OCI-LY3 (cell line): ENCODE measurements around the gene SSR4.

Experiments
- H2AFZ ChIP-seq: fragments of 200-600, 300-600 bp; shearing (Covaris generic); 2 replicates; pipeline ENCODE4 v1.6.0; 2014; ENCODE audit warnings: antibody characterized with exemption, low read depth, low read length
- H3K27ac ChIP-seq: fragments of 200-600, 300-600 bp; sonication (generic); 2 replicates; pipeline ENCODE4 v1.5.1; 2014; ENCODE audit warnings: mild to moderate bottlenecking, low read length, moderate library complexity, mixed read lengths
- H3K27me3 ChIP-seq: fragments of 200-600, 300-600 bp; sonication (generic); 2 replicates; pipeline ENCODE4 v1.6.1; 2014; ENCODE audit warnings: low read depth, low read length, mixed read lengths
- H3K36me3 ChIP-seq: fragments of 200-600, 300-600 bp; sonication (generic); replicated peaks from 2 replicates; pipeline ENCODE3; 2014; ENCODE audit warnings: low read depth, low read length, mixed read lengths
- H3K4me1 ChIP-seq: fragments of 300-600, 200-600 bp; sonication (generic); 2 replicates; pipeline ENCODE4 v1.6.1; 2014; ENCODE audit warnings: low read length, mixed read lengths
- H3K4me2 ChIP-seq: fragments of 200-600, 300-600 bp; sonication (generic); 2 replicates; pipeline ENCODE4 v1.6.1; 2014; ENCODE audit warnings: low read length, mixed read lengths
- H3K4me3 ChIP-seq: fragments of 300-600, 200-600 bp; sonication (generic); 2 replicates; pipeline ENCODE4 v1.5.1; 2014; ENCODE audit warnings: antibody characterized with exemption, mild to moderate bottlenecking, low read length, moderate library complexity
- H3K79me2 ChIP-seq: fragments of 300-600, 200-600 bp; shearing (Covaris generic); 2 replicates; pipeline ENCODE4 v1.6.1; 2014; ENCODE audit warnings: mild to moderate bottlenecking, low read length, mixed read lengths
- H3K9ac ChIP-seq: fragments of 300-600, 200-600 bp; shearing (Covaris generic); 2 replicates; pipeline ENCODE4 v1.6.0; 2014; ENCODE audit warnings: mild to moderate bottlenecking, low read length, moderate library complexity
- H3K9me3 ChIP-seq: fragments of 200-600, 300-600 bp; shearing (Covaris generic); 2 replicates; pipeline ENCODE4 v1.6.1; 2014; ENCODE audit warnings: low read length, mixed read lengths; ENCODE audit not compliant: insufficient read depth
- H4K20me1 ChIP-seq: fragments of 200-600, 300-600 bp; sonication (generic); 2 replicates; pipeline ENCODE4 v1.6.1; 2016; ENCODE audit warnings: low read length, mixed read lengths; ENCODE audit not compliant: insufficient read depth
- EZH2phosphoT487 ChIP-seq: fragments of 200-600 bp; shearing (Covaris generic); IDR thresholded peaks from 2 replicates; pipeline ENCODE4 v1.6.1; 2018; ENCODE audit warnings: antibody characterized with exemption, mixed run types, low read depth
- TF ChIP-seq, protein P1 (sequence below): fragments of 200-600, 300-600 bp; sonication (generic); IDR thresholded peaks from 2 replicates; pipeline ENCODE4 v1.5.1; 2014; ENCODE audit warnings: antibody characterized with exemption, low read length, low read depth

SSR4 gene

DNA sequence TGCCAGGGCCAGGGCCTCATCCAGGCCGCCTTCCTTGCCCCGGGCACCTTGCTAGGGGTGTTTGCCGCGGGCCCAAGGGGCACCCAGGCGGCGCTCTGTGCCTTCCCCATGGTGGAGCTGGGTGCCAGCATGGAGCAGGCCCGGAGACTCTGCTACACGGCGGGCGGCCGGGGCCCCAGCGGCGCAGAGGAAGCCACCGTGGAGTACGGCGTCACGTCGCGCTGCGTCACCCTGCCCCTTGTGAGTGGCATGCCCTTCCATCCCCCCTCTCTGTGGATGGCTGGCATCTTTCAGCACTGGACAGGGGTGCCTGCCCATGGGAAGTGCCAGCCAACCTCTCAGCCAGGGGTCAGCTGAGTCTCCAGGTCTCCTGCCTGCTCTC, 26.8 kb upstream of the SSR4 start:
- peaks cover 13% of the 10 kb centered on the region; the same call in 1 of the 2 replicates for H3K4me1 ChIP-seq
- no peak overlapping the region for H3K4me2 ChIP-seq

DNA sequence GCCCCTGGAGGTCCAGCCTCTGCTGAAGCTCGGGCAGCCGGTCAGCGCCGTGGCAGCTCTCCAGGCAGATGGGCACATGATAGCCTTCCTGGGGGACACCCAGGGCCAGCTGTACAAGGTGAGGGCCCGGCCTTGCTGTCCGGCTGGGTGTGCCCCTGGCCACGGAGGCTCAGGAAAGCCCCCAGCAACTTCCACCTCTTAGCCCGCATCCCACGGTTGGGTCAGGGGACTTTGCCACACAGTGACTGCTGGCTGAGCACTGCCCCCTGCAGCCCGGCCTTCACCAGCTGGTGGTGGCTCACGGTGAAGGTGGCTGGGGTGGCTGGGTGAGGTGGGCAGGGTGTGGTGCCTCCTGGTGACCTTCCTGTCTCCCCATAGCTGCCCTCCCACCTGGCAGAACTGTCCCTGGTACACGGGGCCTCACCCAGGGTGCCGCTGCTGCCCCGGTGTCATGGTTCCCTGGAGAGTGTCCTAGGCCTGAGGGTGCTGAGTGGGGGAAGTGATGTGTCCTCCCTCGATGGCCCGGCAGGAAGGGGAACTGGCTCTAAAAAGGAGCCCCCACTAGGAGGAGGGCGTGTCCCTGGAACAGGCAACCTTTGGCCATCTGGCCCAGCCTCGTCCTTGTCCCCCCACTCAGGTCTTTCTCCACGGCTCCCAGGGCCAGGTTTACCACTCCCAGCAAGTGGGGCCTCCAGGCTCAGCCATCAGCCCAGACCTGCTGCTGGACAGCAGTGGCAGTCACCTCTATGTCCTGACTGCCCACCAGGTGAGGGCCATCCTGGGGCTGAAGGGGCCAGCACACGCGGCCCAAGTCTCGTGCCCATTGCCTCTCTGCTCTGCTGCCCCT, 25.9 kb upstream of the SSR4 start:
- no peak overlapping the region for H3K4me3 ChIP-seq
- no peak overlapping the region for H3K27ac ChIP-seq
- H3K79me2 ChIP-seq: no peaks in the 10 kb centered on the region
- peaks cover 13% of the 10 kb centered on the region; the same call in 1 of the 2 replicates for H3K4me1 ChIP-seq
- TF ChIP-seq EZH2phosphoT487: no peak
- TF ChIP-seq, protein P1, sequence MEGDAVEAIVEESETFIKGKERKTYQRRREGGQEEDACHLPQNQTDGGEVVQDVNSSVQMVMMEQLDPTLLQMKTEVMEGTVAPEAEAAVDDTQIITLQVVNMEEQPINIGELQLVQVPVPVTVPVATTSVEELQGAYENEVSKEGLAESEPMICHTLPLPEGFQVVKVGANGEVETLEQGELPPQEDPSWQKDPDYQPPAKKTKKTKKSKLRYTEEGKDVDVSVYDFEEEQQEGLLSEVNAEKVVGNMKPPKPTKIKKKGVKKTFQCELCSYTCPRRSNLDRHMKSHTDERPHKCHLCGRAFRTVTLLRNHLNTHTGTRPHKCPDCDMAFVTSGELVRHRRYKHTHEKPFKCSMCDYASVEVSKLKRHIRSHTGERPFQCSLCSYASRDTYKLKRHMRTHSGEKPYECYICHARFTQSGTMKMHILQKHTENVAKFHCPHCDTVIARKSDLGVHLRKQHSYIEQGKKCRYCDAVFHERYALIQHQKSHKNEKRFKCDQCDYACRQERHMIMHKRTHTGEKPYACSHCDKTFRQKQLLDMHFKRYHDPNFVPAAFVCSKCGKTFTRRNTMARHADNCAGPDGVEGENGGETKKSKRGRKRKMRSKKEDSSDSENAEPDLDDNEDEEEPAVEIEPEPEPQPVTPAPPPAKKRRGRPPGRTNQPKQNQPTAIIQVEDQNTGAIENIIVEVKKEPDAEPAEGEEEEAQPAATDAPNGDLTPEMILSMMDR: peak; percentile 38
- no peaks in the 10 kb centered on the region for H3K9me3 ChIP-seq
- H3K9ac ChIP-seq: no peak overlapping the region
- no peaks in the 10 kb centered on the region for H4K20me1 ChIP-seq
- no peaks in the 10 kb centered on the region for H3K36me3 ChIP-seq
- H2AFZ ChIP-seq: no peak overlapping the region
- no peaks in the 10 kb centered on the region for H3K27me3 ChIP-seq
- no peak overlapping the region for H3K4me2 ChIP-seq

More for the DNA sequence above, 26.8 kb upstream of the SSR4 start:
- Histone ChIP-seq H3K9ac (no peak overlapping the region), H3K27ac (no peak overlapping the region), H3K4me3 (no peak overlapping the region), H3K79me2 (no peaks in the 10 kb centered on the region), H3K9me3 (no peaks in the 10 kb centered on the region), H4K20me1 (no peaks in the 10 kb centered on the region), H3K27me3 (no peaks in the 10 kb centered on the region), H2AFZ (no peak overlapping the region), H3K36me3 (no peaks in the 10 kb centered on the region)
- TF ChIP-seq, protein P1: no peak
- TF ChIP-seq EZH2phosphoT487: no peak

DNA sequence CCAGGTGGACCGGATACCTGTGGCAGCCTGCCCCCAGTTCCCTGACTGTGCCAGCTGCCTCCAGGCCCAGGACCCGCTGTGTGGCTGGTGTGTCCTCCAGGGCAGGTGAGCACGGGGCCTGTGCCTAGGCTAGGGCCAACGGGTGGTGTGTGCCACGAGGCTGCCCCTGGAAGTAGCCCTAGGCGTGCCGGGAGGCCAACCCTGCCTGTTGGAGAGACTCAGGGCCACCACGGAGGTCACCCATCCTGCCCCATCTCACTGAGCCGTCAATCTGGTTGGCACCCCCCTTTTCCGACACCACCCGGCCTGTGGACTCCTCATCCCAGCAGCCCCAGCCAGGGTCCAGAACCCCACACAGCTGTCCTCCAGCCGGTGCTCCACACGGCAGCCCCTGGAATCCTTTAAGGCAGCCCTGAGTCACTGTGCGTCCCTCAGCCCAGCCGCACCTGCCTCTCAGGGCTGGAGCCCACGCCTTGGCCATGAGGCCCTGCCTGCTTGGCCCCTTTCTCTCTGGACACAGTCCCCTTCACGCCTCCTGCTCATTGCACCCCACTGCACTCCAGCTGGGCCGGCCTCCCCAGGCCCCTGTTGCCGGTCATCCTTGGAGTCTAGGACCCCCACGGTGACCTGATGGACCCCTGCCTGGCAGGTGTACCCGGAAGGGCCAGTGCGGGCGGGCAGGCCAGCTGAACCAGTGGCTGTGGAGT, 25.2 kb upstream of the SSR4 start:
- H3K27me3 ChIP-seq: no peaks in the 10 kb centered on the region
- H3K4me1 ChIP-seq: peaks cover 10% of the 10 kb centered on the region; the same call in 1 of the 2 replicates
- no peak overlapping the region for H3K27ac ChIP-seq

More for the DNA sequence above, 25.2 kb upstream of the SSR4 start:
- H2AFZ ChIP-seq: no peak overlapping the region
- no peak overlapping the region for H3K4me2 ChIP-seq
- no peak for TF ChIP-seq EZH2phosphoT487
- TF ChIP-seq, protein P1: no peak
- H3K9me3 ChIP-seq: no peaks in the 10 kb centered on the region
- no peak overlapping the region for H3K9ac ChIP-seq
- no peaks in the 10 kb centered on the region for H3K79me2 ChIP-seq
- H4K20me1 ChIP-seq: no peaks in the 10 kb centered on the region
- H3K36me3 ChIP-seq: no peaks in the 10 kb centered on the region
- H3K4me3 ChIP-seq: no peak overlapping the region
